SK-N-SH (cell line): ENCODE measurements around the gene MATR3. TPM values are rescaled to one million over a fixed set of nuclear protein-coding genes. Genes with fewer than 3 reads are reported as not detected.
A peak's percentile ranks its signal among the peaks of the same experiment; 100 is the strongest.

Source experiments
- CTCF ChIA-PET: fragments of 300-600, 350-600 bp; formaldehyde crosslinking; extraction: SDS; loops from one replicate; lab custom pipeline; 2021; lab: Yijun Ruan, JAX
- POLR2A ChIA-PET: fragments of 350-600 bp; sonication (Branson Sonifier 250); formaldehyde crosslinking; extraction: SDS; loops from one replicate; lab custom pipeline; 2020; ENCODE audit warnings: antibody characterized with exemption, inconsistent platforms; lab: Yijun Ruan, JAX
- DNase-seq: peaks from one replicate; pipeline ENCODE4 v3.0.0; 2012
- H2AFZ ChIP-seq: fragments of 200-600 bp; sonication (generic); 2 replicates; pipeline ENCODE4 v1.8.1; 2016; ENCODE audit warnings: antibody characterized with exemption, mild to moderate bottlenecking, low read depth
- H3F3A ChIP-seq: fragments of 200-600 bp; sonication (generic); replicated peaks from 2 replicates; pipeline ENCODE3; 2016; ENCODE audit warnings: antibody characterized with exemption, mild to moderate bottlenecking; ENCODE audit not compliant: insufficient read depth
- H3K27ac ChIP-seq, 2 experiments: fragments of 200-500 bp in 1 of 2; fragments of 200-600 bp in 1 of 2; sonication (Bioruptor generic) in 1 of 2; sonication (generic), shearing (Covaris generic) in 1 of 2; 2 replicates each; pipeline versions ENCODE4 v1.5.1 to v1.6.1; 2014 to 2016; ENCODE audit warnings: low read depth in 2 of 2, inconsistent platforms in 1 of 2, low read length in 1 of 2, mild to moderate bottlenecking in 1 of 2, mixed read lengths in 1 of 2
- H3K27me3 ChIP-seq: fragments of 200-600 bp; sonication (generic), shearing (Covaris generic); 2 replicates; pipeline ENCODE4 v1.6.1; 2016; ENCODE audit warnings: mixed run types; ENCODE audit not compliant: insufficient read depth
- H3K36me3 ChIP-seq, 2 experiments: fragments of 200-500 bp in 1 of 2; fragments of 200-600 bp in 1 of 2; sonication (Bioruptor generic) in 1 of 2; sonication (generic) in 1 of 2; replicated peaks in 1 of 2; 2 replicates each; pipeline versions ENCODE3 to v1.5.1; 2014 to 2016; ENCODE audit warnings: low read length in 1 of 2, mild to moderate bottlenecking in 1 of 2; ENCODE audit not compliant: insufficient read depth in 2 of 2, control insufficient read depth in 1 of 2
- H3K4me1 ChIP-seq, 2 experiments: fragments of 200-500 bp in 1 of 2; fragments of 200-600 bp in 1 of 2; sonication (Bioruptor generic) in 1 of 2; sonication (generic), shearing (Covaris generic) in 1 of 2; 2 replicates each; pipeline versions ENCODE4 v1.5.1 to v1.6.1; 2014 to 2016; ENCODE audit warnings: low read depth in 1 of 2, low read length in 1 of 2, mixed run types in 1 of 2; ENCODE audit not compliant: insufficient read depth in 2 of 2, control insufficient read depth in 1 of 2
- H3K4me2 ChIP-seq: fragments of 200-600 bp; sonication (generic), shearing (Covaris generic); 2 replicates; pipeline ENCODE4 v1.6.1; 2017; ENCODE audit warnings: mixed run types
- H3K4me3 ChIP-seq, 2 experiments: fragments of 200-500 bp in 1 of 2; fragments of 200-600 bp in 1 of 2; sonication (Bioruptor generic) in 1 of 2; sonication (generic), shearing (Covaris generic) in 1 of 2; 2 replicates each; pipeline versions ENCODE4 v1.5.1 to v1.8.1; 2014 to 2016; ENCODE audit warnings: low read depth in 2 of 2, inconsistent platforms in 1 of 2, low read length in 1 of 2, mild to moderate bottlenecking in 1 of 2, mixed read lengths in 1 of 2, moderate library complexity in 1 of 2
- H3K79me2 ChIP-seq: fragments of 200-600 bp; sonication (generic); 2 replicates; pipeline ENCODE4 v1.8.1; 2017; ENCODE audit warnings: mild to moderate bottlenecking; ENCODE audit not compliant: insufficient read depth
- H3K9ac ChIP-seq: fragments of 200-600 bp; sonication (generic); 2 replicates; pipeline ENCODE4 v1.6.1; 2017; ENCODE audit warnings: mixed run types
- H3K9me2 ChIP-seq: fragments of 200-600 bp; sonication (generic); 2 replicates; pipeline ENCODE4 v1.6.1; 2017; ENCODE audit warnings: mixed run types
- H3K9me3 ChIP-seq: fragments of 200-600 bp; sonication (generic); 2 replicates; pipeline ENCODE4 v1.6.1; 2017; ENCODE audit warnings: mixed run types, mild to moderate bottlenecking, moderate library complexity
- H4K20me1 ChIP-seq: fragments of 200-600 bp; sonication (generic); 2 replicates; pipeline ENCODE4 v1.6.1; 2017; ENCODE audit warnings: mild to moderate bottlenecking, mixed run types; ENCODE audit not compliant: insufficient read depth
- MEF2A ChIP-seq: IDR thresholded peaks from 2 replicates; pipeline ENCODE4 v1.4.0; 2012; ENCODE audit warnings: low read depth, borderline replicate concordance
- WGBS: methylation state at CpG from one replicate; pipeline ENCODE4 v1.1.6; 2017; ENCODE audit warnings: low lambda C conversion rate; 5-methylcytosine and 5-hydroxymethylcytosine counted together
- polyA plus RNA-seq, 3 experiments: library from polyadenylated mRNA; depleted of rRNA; stranded (reverse); fragments of >200 nt; gene quantifications; 2 replicates each; pipeline ENCODE4 v1.2.3, GENCODE V29; 2012
- TF ChIP-seq, protein P1 (sequence below): IDR thresholded peaks from 2 replicates; pipeline ENCODE4 v1.4.0; 2012; ENCODE audit warnings: low read depth, borderline replicate concordance
- TF ChIP-seq, protein P2 (sequence below): fragments of 200-600 bp; sonication (generic); IDR thresholded peaks from 2 replicates; pipeline ENCODE4 v1.6.1; 2017; ENCODE audit warnings: antibody characterized with exemption, mild to moderate bottlenecking, moderate library complexity
- TF ChIP-seq, protein P3 (sequence below): fragments of 150-350 bp; IDR thresholded peaks from 2 replicates; pipeline ENCODE4 v1.6.1; 2016; ENCODE audit warnings: mild to moderate bottlenecking, low read depth, low read length
- TF ChIP-seq, protein P4 (sequence below): fragments of 150-350 bp; IDR thresholded peaks from 2 replicates; pipeline ENCODE4 v1.6.1; 2017; ENCODE audit warnings: antibody characterized with exemption, low read length, low read depth, borderline replicate concordance

MATR3 gene
- polyA plus RNA-seq, 1 of the 3 experiments (the other 2 are of a cell fraction) = 40.4 TPM

- no peak for DNase-seq
- H4K20me1 ChIP-seq = no peaks in the 10 kb centered on the region
- ChIA-PET CTCF (interaction anchor here (0.8 to 2.0 kb wide), 3 partner anchors 10 to 427 kb away, joined by 3 to 10 read pairs (median 3); no protein-coding TSS in a partner anchor), POLR2A (no interaction called here)
- no peaks in the 10 kb centered on the region for H3K9me2 ChIP-seq
- no peak overlapping the region for H2AFZ ChIP-seq
- H3F3A ChIP-seq = peaks cover 3% of the 10 kb centered on the region
- no peak overlapping the region for H3K27ac ChIP-seq
- 62% methylated on average over 3 of the region's 3 CpGs for WGBS
- no peak overlapping the region for H3K4me3 ChIP-seq
- no peak overlapping the region for H3K4me2 ChIP-seq
- H3K79me2 ChIP-seq = no peaks in the 10 kb centered on the region
- no peaks in the 10 kb centered on the region for H3K36me3 ChIP-seq
- TF ChIP-seq, protein P1, sequence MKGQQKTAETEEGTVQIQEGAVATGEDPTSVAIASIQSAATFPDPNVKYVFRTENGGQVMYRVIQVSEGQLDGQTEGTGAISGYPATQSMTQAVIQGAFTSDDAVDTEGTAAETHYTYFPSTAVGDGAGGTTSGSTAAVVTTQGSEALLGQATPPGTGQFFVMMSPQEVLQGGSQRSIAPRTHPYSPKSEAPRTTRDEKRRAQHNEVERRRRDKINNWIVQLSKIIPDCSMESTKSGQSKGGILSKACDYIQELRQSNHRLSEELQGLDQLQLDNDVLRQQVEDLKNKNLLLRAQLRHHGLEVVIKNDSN = no peak
- TF ChIP-seq, protein P2, sequence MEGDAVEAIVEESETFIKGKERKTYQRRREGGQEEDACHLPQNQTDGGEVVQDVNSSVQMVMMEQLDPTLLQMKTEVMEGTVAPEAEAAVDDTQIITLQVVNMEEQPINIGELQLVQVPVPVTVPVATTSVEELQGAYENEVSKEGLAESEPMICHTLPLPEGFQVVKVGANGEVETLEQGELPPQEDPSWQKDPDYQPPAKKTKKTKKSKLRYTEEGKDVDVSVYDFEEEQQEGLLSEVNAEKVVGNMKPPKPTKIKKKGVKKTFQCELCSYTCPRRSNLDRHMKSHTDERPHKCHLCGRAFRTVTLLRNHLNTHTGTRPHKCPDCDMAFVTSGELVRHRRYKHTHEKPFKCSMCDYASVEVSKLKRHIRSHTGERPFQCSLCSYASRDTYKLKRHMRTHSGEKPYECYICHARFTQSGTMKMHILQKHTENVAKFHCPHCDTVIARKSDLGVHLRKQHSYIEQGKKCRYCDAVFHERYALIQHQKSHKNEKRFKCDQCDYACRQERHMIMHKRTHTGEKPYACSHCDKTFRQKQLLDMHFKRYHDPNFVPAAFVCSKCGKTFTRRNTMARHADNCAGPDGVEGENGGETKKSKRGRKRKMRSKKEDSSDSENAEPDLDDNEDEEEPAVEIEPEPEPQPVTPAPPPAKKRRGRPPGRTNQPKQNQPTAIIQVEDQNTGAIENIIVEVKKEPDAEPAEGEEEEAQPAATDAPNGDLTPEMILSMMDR = peak; percentile 39
- TF ChIP-seq MEF2A = no peak
- H3K9me3 ChIP-seq = no peaks in the 10 kb centered on the region
- H3K27me3 ChIP-seq = no peaks in the 10 kb centered on the region; the same call in 1 of the 2 replicates
- peaks cover 0 to 5% of the 10 kb centered on the region in 2 experiments; a peak in 2 of 4 replicates for H3K4me1 ChIP-seq
- no peak overlapping the region for H3K9ac ChIP-seq
These were observed 42.3 kb upstream of the MATR3 start for GRCh38 chr5:139251281-139251687.

DNA sequence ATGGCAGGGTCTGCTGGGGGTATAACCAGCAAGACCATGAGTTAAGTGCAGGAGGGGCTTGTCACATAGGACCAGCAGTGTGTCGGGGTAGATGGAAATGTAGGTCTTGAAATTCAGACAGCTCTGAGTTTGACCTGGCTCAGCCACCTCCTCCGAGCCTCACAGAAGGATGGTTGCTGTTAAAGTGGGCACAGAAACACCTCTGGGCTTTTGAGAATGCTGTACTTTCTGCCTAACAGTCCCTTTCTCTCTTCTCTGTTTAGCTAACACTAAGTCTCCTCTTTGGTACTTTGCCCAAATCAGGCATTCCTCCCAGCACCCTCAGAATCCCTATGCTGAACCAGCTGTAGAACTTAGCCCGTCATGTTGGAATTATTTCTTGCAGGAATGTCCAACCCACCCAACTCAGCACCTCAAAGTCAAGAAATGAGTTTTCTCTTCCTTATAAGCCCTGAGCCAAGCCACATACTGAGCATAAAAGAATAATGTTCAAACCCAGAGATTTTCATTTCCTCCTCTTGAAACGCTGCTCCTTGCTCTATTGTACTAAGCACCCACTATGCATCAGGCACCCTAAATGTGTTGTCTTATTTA, 41.7 kb upstream of the MATR3 start:
- Histone ChIP-seq H3K27me3 (no peaks in the 10 kb centered on the region; the same call in 1 of the 2 replicates), H3K9me3 (no peaks in the 10 kb centered on the region), H3K4me3 (no peak overlapping the region), H3K27ac (no peak overlapping the region), H3K9me2 (no peaks in the 10 kb centered on the region), H4K20me1 (no peaks in the 10 kb centered on the region), H3F3A (peaks cover 3% of the 10 kb centered on the region), H3K36me3 (no peaks in the 10 kb centered on the region), H3K79me2 (no peaks in the 10 kb centered on the region), H2AFZ (no peak overlapping the region), H3K9ac (no peak overlapping the region), H3K4me2 (no peak overlapping the region), H3K4me1 (0 out of 4 replicates have a peak, but pooled peaks cover 0 to under 1% of the 10 kb centered on the region in 2 experiments)
- TF ChIP-seq, protein P3, sequence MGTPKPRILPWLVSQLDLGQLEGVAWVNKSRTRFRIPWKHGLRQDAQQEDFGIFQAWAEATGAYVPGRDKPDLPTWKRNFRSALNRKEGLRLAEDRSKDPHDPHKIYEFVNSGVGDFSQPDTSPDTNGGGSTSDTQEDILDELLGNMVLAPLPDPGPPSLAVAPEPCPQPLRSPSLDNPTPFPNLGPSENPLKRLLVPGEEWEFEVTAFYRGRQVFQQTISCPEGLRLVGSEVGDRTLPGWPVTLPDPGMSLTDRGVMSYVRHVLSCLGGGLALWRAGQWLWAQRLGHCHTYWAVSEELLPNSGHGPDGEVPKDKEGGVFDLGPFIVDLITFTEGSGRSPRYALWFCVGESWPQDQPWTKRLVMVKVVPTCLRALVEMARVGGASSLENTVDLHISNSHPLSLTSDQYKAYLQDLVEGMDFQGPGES = no peak
- TF ChIP-seq, protein P4, sequence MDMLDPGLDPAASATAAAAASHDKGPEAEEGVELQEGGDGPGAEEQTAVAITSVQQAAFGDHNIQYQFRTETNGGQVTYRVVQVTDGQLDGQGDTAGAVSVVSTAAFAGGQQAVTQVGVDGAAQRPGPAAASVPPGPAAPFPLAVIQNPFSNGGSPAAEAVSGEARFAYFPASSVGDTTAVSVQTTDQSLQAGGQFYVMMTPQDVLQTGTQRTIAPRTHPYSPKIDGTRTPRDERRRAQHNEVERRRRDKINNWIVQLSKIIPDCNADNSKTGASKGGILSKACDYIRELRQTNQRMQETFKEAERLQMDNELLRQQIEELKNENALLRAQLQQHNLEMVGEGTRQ = no peak
- ChIA-PET CTCF (interaction anchor here (0.8 to 2.0 kb wide), 2 partner anchors 10 to 120 kb away, joined by 3 to 10 read pairs; no protein-coding TSS in a partner anchor), POLR2A (no interaction called here)
- 98% methylated on average over 4 of the region's 4 CpGs for WGBS
- DNase-seq = no peak
